Measurements from ENCODE around the gene MYO18A. TPM values are rescaled to one million over a fixed set of nuclear protein-coding genes. Genes with fewer than 3 reads are reported as not detected.

Gene MYO18A
- total RNA-seq, 1 donor from 2014 or later, result 79.9 TPM

- H3K27me3 Mint-ChIP-seq (ENCODE audit: unreplicated experiment), result peaks cover 9% of the 10 kb centered on the region
- H3K4me3 Mint-ChIP-seq (ENCODE audit: unreplicated experiment), result no peak overlapping the region
- DNase-seq (ENCODE audit: low spot score), result no peak
Measured at GRCh38 chr17:29084541-29085146, 95.6 kb downstream of the MYO18A start.

DNA sequence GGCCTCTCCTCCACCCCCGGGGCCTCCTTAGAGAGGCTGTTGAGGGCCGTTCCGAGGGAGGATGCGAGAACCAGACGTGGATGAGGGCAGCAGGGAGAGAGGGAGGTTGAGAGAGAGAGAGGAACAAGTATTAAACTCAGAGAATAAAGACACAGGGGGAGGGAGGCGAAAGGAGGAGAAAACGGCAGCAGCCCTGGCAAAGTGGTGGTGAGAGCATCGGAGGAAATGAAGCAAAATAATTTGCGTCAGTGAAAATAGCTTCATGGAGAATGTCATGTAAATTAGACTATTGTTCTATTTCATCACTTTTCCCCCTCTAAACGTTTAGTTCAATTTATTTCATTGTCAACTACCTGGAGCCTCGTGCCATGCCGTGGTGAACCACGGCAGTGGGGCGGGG, 99.2 kb downstream of the MYO18A start:
- Mint-ChIP-seq H3K4me3 (ENCODE audit: unreplicated experiment) (no peak overlapping the region), H3K27ac (ENCODE audit: unreplicated experiment) (peak overlapping the region; percentile 75), H3K4me1 (ENCODE audit: unreplicated experiment) (no peaks in the 10 kb centered on the region), H3K27me3 (ENCODE audit: unreplicated experiment) (peaks cover 8% of the 10 kb centered on the region), H3K36me3 (ENCODE audit: low read depth, unreplicated experiment) (peaks cover 39% of the 10 kb centered on the region), H3K9me3 (ENCODE audit: unreplicated experiment) (no peaks in the 10 kb centered on the region)
- TF ChIP-seq, protein P1, sequence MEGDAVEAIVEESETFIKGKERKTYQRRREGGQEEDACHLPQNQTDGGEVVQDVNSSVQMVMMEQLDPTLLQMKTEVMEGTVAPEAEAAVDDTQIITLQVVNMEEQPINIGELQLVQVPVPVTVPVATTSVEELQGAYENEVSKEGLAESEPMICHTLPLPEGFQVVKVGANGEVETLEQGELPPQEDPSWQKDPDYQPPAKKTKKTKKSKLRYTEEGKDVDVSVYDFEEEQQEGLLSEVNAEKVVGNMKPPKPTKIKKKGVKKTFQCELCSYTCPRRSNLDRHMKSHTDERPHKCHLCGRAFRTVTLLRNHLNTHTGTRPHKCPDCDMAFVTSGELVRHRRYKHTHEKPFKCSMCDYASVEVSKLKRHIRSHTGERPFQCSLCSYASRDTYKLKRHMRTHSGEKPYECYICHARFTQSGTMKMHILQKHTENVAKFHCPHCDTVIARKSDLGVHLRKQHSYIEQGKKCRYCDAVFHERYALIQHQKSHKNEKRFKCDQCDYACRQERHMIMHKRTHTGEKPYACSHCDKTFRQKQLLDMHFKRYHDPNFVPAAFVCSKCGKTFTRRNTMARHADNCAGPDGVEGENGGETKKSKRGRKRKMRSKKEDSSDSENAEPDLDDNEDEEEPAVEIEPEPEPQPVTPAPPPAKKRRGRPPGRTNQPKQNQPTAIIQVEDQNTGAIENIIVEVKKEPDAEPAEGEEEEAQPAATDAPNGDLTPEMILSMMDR (IDR thresholded peaks at IDR 0.05; ENCODE audit: unreplicated experiment), result no peak
- DNase-seq (ENCODE audit: low spot score), result no peak

More at GRCh38 chr17:29084541-29085146, 95.6 kb downstream of the MYO18A start:
- H3K4me1 Mint-ChIP-seq (ENCODE audit: unreplicated experiment), result no peaks in the 10 kb centered on the region
- TF ChIP-seq, protein P1 (IDR thresholded peaks at IDR 0.05; ENCODE audit: unreplicated experiment), result no peak
- H3K36me3 Mint-ChIP-seq (ENCODE audit: low read depth, unreplicated experiment), result peaks cover 58% of the 10 kb centered on the region
- H3K27ac Mint-ChIP-seq (ENCODE audit: unreplicated experiment), result no peak overlapping the region
- H3K9me3 Mint-ChIP-seq (ENCODE audit: unreplicated experiment), result no peaks in the 10 kb centered on the region

- peaks cover 13% of the 10 kb centered on the region for H3K27me3 Mint-ChIP-seq (ENCODE audit: unreplicated experiment)
- no peak for DNase-seq (ENCODE audit: low spot score)
- no peak overlapping the region for H3K4me3 Mint-ChIP-seq (ENCODE audit: unreplicated experiment)
- H3K27ac Mint-ChIP-seq (ENCODE audit: unreplicated experiment), result no peak overlapping the region
- H3K9me3 Mint-ChIP-seq (ENCODE audit: unreplicated experiment), result no peaks in the 10 kb centered on the region
- H3K4me1 Mint-ChIP-seq (ENCODE audit: unreplicated experiment), result no peaks in the 10 kb centered on the region
- TF ChIP-seq, protein P1 (IDR thresholded peaks at IDR 0.05; ENCODE audit: unreplicated experiment), result no peak
- H3K36me3 Mint-ChIP-seq (ENCODE audit: low read depth, unreplicated experiment), result peaks cover 40% of the 10 kb centered on the region
Measured at GRCh38 chr17:29080323-29080722, 99.9 kb downstream of the MYO18A start.

- no peak overlapping the region for H3K4me3 Mint-ChIP-seq (ENCODE audit: unreplicated experiment)
- no peak for DNase-seq (ENCODE audit: low spot score)
- no peaks in the 10 kb centered on the region for H3K9me3 Mint-ChIP-seq (ENCODE audit: unreplicated experiment)
- peaks cover 37% of the 10 kb centered on the region for H3K36me3 Mint-ChIP-seq (ENCODE audit: low read depth, unreplicated experiment)
- peaks cover 13% of the 10 kb centered on the region for H3K27me3 Mint-ChIP-seq (ENCODE audit: unreplicated experiment)
- TF ChIP-seq, protein P1 (IDR thresholded peaks at IDR 0.05; ENCODE audit: unreplicated experiment), result no peak
- H3K4me1 Mint-ChIP-seq (ENCODE audit: unreplicated experiment), result no peaks in the 10 kb centered on the region
- H3K27ac Mint-ChIP-seq (ENCODE audit: unreplicated experiment), result no peak overlapping the region
Measured at GRCh38 chr17:29079887-29080286, 100.3 kb downstream of the MYO18A start.

GRCh38 chr17:29079433-29079832, 100.8 kb downstream of the MYO18A start:
- Mint-ChIP-seq H3K4me3 (ENCODE audit: unreplicated experiment) (no peak overlapping the region), H3K27ac (ENCODE audit: unreplicated experiment) (no peak overlapping the region), H3K9me3 (ENCODE audit: unreplicated experiment) (no peaks in the 10 kb centered on the region), H3K4me1 (ENCODE audit: unreplicated experiment) (no peaks in the 10 kb centered on the region), H3K27me3 (ENCODE audit: unreplicated experiment) (peaks cover 13% of the 10 kb centered on the region), H3K36me3 (ENCODE audit: low read depth, unreplicated experiment) (peaks cover 35% of the 10 kb centered on the region)
- no peak for DNase-seq (ENCODE audit: low spot score)
- TF ChIP-seq, protein P1 (IDR thresholded peaks at IDR 0.05; ENCODE audit: unreplicated experiment), result no peak
